Spleen (tissue), 7 donors: ENCODE data around the gene DNM3.

ENCODE experiments used
- POLR2A ChIP-seq, 3 donors: fragments of 450-650 bp; IDR thresholded peaks; one replicate each; pipeline ENCODE4 v1.5.1; 2017; ENCODE audit warnings: antibody characterized with exemption in 3 of 3, mild to moderate bottlenecking in 1 of 3
- POLR2AphosphoS5 ChIP-seq, 3 donors: sonication (generic); formaldehyde crosslinking; IDR thresholded peaks; one replicate each; pipeline ENCODE4 v1.5.1; 2017; ENCODE audit warnings: antibody characterized with exemption in 3 of 3
- TF ChIP-seq, protein P1 (sequence below), 11 experiments: fragments of 200-600 bp in 7 of 11; fragments of 450-650 bp in 4 of 11; sonication (generic) in 4 of 11; IDR thresholded peaks in 8 of 11; conservative IDR thresholded peaks in 3 of 11; 1 replicate in 7 of 11; 2 replicates in 4 of 11; pipeline versions ENCODE4 v1.4.0 to v1.8.0; 2016 to 2021; ENCODE audit warnings: antibody characterized with exemption in 11 of 11, inconsistent platforms in 4 of 11, mild to moderate bottlenecking in 1 of 11
- donor health status: DM: no; HTN: no; CAD: no; lungs with moderate emphysema.
- donor health status: DM: no; HTN: no; CAD: no.
- donor health status: DM: no; HTN: no; CAD: no.

GRCh38 chr1:172283766-172284165, 442.5 kb downstream of the DNM3 start:
- TF ChIP-seq, protein P1, sequence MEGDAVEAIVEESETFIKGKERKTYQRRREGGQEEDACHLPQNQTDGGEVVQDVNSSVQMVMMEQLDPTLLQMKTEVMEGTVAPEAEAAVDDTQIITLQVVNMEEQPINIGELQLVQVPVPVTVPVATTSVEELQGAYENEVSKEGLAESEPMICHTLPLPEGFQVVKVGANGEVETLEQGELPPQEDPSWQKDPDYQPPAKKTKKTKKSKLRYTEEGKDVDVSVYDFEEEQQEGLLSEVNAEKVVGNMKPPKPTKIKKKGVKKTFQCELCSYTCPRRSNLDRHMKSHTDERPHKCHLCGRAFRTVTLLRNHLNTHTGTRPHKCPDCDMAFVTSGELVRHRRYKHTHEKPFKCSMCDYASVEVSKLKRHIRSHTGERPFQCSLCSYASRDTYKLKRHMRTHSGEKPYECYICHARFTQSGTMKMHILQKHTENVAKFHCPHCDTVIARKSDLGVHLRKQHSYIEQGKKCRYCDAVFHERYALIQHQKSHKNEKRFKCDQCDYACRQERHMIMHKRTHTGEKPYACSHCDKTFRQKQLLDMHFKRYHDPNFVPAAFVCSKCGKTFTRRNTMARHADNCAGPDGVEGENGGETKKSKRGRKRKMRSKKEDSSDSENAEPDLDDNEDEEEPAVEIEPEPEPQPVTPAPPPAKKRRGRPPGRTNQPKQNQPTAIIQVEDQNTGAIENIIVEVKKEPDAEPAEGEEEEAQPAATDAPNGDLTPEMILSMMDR (IDR thresholded peaks at IDR 0.05 in 8 of 11, conservative IDR thresholded peaks at IDR 0.05 in 3 of 11): no peak
- no peak for TF ChIP-seq POLR2A (IDR thresholded peaks at IDR 0.05)
- TF ChIP-seq POLR2AphosphoS5 (IDR thresholded peaks at IDR 0.05): no peak
